CD4-positive, alpha-beta T cell treated with Interleukin-4 for 4 hours (primary cell): ENCODE results near the gene SCAF1.

Source experiments
- DNase-seq: peaks from one replicate; pipeline ENCODE4 v3.0.0-alpha.2; 2020

Gene SCAF1

DNA sequence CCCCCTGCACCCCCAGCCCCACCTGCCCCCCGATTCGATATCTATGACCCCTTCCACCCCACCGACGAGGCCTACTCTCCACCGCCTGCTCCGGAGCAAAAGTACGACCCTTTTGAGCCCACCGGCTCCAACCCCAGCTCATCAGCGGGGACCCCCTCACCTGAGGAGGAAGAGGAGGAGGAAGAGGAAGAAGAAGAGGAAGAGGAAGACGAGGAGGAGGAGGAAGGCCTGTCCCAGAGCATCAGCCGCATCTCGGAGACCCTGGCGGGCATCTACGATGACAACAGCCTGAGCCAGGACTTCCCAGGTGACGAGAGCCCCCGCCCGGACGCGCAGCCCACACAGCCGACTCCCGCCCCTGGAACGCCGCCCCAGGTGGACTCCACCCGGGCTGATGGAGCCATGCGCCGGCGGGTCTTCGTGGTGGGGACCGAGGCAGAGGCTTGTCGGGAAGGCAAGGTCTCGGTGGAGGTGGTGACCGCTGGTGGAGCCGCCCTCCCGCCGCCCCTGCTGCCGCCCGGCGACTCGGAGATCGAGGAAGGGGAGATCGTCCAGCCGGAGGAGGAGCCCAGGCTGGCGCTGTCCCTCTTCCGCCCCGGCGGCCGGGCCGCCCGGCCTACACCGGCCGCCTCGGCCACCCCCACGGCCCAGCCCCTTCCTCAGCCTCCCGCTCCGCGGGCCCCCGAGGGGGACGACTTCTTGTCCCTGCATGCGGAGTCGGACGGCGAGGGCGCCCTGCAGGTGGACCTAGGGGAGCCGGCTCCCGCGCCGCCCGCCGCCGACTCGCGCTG is 9.2 kb downstream of the SCAF1 start:
- no peak for DNase-seq

DNA sequence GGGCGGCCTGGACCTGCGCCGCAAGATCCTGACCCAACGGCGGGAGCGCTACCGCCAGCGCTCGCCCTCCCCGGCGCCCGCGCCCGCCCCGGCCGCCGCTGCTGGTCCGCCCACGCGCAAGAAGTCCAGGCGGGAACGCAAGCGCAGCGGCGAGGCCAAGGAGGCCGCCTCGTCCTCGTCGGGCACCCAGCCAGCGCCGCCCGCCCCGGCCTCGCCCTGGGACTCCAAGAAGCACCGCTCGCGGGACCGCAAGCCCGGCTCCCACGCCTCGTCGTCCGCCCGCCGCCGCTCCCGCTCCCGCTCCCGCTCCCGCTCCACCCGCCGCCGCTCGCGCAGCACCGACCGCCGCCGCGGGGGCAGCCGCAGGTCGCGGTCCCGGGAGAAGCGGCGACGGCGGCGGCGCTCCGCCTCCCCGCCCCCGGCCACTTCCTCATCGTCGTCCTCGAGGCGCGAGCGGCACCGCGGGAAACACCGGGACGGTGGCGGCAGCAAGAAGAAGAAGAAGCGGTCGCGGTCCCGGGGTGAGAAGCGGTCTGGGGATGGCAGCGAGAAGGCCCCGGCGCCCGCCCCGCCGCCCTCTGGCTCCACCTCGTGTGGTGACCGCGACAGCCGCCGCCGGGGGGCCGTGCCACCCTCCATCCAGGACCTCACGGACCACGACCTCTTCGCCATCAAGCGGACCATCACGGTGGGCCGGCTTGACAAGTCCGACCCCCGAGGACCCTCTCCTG is 10.0 kb downstream of the SCAF1 start:
- DNase-seq = no peak

DNA sequence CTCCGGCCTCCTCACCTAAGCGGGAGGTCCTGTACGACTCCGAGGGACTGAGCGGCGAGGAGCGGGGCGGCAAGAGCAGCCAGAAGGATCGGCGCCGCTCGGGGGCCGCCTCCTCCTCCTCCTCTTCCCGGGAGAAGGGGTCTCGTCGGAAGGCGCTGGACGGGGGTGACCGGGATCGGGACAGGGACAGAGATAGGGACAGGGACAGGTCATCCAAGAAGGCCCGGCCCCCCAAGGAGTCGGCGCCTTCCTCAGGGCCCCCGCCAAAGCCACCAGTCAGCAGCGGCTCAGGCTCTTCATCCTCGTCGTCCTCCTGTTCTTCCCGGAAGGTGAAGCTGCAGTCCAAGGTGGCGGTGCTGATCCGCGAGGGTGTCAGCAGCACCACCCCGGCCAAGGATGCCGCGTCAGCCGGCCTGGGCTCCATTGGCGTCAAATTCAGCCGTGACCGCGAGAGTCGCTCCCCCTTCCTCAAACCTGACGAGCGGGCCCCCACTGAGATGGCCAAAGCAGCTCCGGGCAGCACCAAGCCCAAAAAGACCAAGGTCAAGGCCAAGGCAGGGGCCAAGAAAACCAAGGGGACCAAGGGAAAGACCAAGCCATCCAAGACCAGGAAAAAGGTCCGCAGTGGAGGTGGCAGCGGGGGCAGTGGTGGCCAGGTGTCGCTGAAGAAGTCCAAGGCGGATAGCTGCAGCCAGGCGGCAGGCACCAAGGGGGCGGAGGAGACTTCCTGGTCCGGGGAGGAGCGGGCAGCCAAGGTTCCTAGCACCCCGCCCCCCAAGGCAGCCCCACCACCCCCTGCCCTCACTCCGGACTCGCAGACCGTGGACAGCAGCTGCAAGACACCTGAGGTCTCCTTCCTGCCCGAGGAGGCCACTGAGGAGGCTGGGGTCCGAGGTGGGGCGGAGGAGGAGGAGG is 10.8 kb downstream of the SCAF1 start:
- DNase-seq = no peak

DNA sequence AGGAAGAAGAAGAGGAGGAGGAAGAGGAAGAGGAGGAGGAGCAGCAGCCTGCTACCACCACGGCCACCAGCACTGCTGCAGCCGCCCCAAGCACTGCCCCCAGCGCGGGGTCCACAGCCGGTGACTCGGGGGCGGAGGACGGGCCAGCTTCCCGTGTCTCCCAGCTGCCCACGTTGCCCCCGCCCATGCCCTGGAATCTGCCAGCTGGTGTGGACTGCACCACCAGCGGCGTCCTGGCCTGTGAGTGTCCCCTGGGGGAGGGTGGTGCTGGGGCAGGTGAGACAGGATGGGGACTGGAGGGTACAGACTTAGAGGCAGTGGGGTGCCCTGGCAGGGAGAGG is 11.4 kb downstream of the SCAF1 start:
- no peak for DNase-seq

DNA sequence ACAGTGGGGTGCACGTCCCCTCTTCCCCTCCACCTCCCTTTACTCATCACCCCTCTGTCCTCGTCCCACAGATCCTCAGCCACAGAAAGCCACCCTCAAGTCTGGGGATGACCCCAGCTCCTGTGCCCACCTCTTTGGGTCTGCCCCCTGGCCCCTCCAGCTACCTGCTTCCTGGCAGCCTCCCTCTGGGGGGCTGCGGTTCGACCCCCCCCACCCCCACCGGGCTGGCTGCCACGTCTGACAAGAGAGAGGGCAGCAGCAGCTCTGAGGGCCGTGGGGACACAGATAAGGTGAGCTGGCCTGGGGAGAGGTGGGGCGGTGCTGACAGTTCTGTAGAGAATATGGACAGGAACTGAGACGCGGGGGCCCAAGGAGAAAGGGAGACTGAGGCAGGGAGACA is 12.6 kb downstream of the SCAF1 start:
- no peak for DNase-seq

DNA sequence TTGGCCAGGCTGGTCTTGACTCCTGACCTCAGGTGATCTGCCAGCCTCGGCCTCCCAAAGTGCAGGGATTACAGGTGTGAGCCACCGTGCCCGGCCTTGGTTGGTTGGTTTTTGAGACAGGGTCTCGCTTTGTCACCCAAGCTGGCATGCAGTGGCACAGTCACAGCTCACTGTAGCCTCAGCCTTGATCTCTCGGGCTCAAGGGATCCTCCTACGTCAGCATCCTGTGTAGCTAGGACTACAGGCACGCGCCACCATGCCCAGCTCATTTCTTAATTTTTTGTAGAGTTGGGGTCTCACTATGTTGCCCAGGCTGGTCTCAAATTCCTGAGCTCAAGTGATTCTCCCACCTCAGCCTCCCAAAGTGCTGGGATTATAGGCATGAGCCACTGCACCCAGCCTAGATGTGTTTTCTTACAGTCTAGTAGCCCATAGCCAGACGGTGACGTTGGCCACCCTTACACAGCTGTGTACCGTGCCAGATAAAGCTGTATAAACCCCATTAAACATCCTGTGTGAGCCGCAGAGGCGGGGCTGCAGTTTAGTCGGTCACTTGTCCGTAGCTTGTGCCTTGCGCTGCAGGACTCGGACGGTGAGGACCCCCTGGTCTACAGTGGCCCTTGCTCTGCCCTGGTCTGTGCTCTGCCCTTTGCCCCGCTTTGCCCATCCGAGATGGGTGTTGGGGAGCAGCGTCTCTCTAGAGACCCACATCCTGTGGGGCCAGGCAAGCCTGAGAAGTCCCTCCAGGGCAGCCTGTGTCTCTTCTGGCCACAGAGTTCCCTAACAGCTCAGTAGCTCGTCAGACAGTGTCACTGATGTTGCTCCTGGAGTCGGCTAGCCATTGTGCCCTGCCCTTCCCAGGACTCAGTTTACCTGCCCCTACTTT is 13.8 kb downstream of the SCAF1 start:
- no peak for DNase-seq

DNA sequence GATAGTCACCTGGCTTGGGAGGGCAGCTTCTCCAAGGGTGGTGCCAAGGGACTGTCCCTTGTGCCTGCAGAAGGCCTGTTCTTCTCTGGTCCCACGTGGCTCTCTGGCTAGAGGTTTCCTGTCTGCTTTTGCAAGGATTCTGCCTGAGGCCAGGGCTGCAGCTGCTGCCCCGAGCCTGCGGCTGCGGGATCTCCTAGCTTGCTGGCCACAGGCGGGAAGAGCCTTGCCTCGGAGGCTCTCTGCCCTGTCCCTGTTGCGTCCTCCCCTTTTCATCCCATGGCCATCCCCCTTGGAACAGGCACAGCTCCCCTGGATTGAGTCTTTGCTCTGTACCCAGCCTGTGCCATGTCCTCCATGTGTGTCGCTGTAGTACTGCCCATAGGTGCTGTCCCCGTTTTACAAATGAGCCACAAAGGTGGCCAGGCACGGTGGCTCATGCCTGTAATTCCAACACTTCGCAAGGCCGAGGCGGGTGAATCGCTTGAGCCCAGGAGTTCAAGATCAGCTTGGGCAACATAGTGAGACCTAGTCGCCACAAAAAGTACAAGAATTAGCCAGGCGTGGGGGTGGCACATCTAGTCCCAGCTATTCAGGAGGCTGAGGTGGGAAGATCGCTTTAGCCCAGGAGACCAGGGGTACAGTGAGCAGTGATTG is 14.6 kb downstream of the SCAF1 start:
- DNase-seq = no peak

DNA sequence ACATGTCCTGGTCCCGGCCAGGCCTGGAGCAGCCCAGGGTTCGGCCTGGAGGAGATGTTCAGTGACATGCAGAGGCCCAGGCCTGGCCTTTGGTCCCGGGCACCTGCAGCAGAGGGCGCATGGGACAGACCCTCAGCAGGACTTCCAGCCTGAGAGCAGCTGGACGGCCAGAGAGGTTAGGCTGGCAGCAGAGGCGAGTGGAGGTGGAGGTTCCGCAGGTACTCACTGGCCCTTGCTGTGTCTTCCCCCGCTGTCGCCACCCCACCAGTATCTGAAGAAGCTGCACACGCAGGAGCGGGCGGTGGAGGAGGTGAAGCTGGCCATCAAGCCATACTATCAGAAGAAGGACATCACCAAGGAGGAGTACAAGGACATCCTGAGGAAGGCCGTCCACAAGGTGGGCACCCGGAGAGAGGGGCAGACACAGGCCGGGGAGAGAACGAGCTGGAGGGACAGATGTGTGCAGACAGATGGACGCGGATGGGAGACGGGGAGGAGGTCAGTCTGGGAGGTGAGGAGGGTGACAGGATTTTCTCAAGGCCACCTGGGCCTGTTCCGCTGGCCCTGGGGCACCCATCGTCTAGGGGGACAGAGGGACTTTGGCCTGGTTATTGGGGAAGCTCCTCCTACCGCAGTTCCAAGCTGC is 15.6 kb downstream of the SCAF1 start:
- no peak for DNase-seq

DNA sequence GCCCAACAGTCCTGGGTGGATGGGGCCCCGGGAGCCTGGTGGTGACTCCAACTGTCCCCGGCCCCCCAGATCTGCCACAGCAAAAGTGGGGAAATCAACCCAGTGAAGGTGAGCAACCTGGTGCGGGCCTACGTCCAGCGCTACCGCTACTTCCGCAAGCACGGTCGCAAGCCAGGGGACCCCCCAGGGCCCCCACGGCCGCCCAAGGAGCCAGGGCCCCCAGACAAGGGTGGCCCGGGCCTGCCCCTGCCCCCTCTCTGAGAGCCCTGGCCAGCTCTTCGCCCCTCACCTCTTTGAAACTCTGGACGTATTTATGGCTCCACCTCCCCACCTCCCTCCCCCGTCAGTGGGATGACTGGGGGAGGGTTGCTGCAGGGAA is 16.1 kb downstream of the SCAF1 start:
- no peak for DNase-seq

DNA sequence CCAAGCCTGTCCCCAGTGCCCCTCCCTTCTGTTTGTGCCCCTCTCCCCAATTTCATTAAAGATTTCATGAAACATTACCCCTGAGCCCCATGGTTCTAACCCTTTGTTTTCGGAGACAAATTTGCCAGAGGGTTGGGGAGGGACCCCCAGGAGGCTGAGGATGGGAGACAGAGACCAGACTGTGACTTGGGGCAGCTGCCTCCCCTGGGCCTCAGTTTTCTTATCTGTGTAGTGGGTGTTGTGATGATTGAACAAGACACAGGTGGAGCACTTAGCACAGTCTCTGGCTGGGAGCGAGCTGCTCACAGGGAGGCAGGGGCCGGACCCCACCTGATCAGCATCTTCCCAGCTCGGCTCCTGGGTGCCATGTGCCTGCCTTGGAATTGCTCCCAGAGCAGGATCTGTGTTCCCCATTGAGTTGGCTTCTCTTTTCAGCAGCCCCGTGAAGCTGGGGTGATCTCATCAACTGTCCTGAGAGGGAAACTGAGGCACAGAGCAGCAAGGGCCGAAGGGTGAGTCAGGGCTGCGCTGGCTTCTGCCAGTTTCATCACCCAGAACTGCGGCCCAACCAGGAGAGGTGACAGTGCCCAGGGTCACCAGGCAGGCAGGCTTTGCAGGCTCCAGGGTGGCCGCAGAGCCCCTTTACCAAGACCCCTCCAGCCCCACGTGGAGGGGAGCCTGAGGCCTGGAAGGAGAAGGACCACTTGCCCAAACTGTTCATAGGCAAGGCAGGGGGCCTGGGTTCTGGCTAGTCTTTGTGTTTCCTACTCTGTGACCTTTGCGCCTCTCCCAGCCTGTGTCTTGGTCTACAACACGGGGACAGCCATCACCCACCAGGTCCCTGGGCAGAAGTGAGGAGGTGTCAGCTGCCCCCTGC is 16.8 kb downstream of the SCAF1 start:
- DNase-seq = no peak

DNA sequence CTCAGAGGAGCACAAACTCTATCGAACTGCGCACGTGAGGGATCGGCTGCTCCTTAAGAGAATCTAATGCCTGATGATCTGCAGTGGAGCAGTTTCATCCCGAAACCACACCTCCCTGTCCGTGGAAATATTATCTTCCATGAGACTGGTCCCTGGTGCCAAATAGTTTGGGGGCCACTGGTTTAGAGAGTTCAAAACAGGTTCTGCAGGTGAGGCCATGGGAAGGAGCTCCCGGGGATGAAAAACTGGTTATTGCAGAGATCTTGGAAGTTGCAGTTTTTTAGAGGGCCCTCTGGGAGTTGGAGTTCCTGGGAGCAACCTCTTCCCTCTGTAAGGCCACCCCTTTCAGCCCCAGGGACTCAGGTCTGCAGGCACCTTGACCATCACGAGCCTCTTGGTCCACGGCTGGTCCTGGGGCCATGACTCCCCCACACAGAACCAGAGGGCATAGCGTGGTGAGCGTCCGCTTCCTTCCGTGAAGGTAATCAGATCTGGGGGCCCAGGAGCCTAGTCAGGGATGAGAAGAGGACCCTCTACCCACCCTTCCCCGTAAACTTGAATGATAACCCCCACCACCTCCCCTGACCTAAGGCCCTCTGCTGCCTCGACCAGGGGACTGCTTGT is 18.4 kb downstream of the SCAF1 start:
- DNase-seq = no peak

DNA sequence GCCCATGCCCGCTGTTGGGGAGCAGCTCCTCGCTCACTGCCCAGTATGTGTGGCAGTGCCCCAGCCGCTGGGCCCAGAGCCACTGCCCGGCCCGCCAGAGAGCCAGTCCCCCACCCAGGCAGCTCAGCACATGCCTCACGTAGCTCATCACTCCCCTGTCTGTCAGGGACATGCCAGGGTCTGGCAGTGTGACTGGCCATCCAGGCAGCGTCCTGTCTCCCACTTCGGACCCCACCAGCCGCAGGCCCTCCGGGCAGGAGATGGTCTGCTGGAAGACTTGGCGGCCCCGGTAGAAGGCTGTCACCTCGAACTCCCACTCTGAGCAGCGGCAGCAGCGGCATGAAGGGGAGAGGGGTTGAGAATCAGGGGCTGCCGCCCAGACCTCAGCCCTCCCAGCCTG is 20.0 kb downstream of the SCAF1 start:
- DNase-seq = no peak

DNA sequence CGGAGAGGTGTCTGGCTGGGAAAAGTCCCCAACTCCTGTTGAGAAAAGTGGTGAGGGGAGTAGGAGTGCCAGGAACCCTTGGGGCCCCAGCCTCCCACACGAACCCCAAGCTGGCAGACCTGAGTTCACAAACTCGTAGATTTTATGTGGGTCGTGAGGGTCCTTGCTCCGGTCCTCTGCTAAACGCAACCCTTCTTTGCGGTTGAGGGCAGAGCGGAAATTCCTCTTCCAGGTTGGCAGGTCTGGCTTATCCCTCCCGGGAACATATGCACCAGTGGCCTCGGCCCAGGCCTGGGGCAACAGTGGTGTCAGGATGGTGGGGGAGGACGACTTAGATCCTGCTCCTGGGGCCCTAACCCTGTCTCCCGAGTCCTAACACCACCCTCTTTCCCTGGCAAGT is 21.2 kb downstream of the SCAF1 start:
- no peak for DNase-seq

DNA sequence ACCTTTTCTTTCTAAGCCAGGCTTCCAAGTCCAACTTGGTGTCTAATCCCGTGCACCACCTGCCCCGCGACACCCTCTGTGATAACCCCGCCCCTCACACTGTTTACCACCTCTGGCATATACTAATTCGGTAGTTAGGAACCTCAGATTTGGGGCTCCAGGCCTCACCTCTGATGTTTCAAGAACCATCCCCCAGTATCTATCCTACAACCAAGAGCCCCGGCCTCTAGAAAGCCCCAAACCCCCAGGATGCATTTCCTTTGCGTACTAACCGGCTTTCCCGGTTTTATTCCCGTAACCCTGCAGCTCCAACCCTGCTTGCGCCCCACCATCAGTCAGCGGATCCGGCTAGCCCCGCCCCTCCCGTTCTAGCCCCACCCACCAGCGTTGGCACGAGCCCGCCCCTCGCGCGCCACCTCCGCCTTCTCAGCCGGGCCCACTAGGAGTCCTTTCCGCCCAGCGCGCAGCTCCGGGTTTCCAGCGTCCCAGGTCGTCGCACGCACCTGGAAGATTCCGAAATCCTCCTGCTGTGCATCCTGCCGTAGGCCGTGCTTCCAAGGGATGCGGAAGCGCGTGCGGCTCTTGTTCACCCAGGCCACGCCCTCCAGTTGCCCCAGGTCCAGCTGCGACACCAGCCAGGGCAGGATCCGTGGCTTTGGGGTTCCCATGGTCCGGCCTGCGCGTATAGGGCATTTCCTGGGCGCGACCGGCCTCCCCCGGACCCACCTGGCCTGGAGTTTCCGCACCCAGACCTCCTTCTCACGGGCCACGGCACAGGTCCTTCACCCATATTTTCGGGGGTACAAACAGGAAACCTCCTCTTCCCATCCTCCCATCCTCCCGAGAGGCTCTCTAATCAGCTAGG is 22.4 kb downstream of the SCAF1 start:
- peak; percentile 84 for DNase-seq

DNA sequence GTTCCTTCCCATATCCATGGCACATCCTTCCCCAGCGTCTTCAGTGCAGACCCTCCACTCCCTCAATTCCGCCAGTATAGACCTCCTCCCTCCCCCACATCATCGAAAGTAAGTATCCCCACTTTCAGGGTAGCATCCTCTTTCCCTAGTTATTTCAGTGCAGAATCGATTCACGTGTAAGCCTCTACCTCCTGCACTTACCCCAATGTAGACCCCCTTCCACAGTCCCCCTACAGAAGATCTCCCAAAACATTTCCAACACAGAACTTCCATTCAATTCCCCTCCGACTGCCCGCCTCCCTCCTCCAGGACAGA is 23.0 kb downstream of the SCAF1 start:
- DNase-seq = no peak

DNA sequence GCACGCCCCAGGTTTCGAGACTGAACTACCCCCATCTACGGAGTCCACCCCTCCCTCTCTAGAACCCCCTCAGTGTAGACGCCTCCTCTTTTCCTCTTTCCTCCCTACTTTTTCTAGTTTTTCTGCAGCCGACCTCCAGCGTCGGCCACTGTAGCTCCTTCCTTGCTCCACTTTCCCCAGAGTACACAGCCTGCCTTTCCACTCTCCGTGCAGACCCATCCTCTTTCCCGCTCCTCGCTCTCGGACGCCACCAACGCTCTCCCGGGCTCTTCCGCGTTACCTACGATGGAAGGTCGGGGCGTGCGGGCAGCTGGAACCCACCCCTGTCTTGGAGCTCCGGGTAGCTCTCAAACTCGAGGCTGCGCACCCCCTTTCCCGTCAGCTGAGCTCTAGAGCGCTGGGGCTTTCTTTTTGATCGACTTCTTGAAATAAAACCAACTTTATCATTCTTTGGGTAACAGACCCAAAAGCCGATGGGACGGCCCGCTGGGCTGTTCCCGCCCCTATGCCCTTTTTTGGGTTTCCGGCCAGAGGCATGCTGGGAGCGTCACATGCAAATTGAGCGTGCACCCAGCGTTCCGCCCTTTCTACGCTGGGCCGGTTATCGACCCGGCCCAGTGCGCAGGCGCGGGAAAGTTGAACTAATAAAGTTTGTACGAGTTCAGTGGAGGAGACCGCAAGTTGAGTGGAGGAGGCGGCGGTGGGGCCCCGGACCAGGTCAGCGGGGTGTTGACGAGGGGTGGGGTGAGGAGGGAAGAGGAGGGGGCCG is 23.5 kb downstream of the SCAF1 start, which contains the start of the genes BCL2L12 and IRF3:
TSS of gene BCL2L12 (plus strand) at position 583 of the 769 bp plus-strand sequence. CDS start 760 bp downstream, outside the sequence.
TSS of gene IRF3 (minus strand) at position 507 of the 769 bp plus-strand sequence. CDS start 1,019 bp downstream, outside the sequence.
- peak; percentile 98 for DNase-seq

DNA sequence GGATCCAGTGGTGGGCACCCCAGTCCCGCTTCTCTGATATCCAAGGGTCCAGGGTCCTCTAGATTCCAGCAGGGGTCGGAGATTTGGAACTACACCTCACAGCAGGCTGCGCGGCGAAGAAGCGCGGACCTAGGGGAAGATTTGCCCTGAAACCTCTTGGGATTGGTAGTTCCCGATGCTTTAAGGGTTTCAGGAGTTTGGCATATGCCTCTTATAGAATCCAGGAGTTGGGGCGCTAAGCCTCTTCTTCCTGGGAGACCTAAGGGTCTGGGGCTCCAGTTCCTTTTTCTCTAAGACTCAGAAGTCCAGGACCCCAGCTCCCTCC is 24.1 kb downstream of the SCAF1 start:
- no peak for DNase-seq

DNA sequence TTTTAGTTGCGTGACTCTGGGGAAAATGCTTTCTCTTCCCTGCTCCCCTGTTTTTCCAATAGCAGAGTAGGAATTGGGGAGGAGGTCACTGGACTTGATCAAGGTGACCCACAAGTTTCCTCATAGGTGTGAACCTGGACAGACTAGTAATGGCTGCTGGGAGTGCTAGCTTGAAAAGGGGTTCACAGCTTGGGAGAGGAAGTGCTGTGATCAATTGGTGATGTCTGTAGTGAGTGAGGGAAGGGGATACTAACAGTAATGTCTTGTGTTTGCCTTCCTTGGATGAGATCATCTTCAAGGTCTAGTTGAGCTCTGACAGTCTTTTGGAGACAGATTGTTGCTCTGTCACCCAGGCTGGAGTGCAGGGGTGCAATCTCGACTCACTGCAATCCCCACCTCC is 25.5 kb downstream of the SCAF1 start:
- DNase-seq = no peak
